CD4-positive, alpha-beta T cell treated with Interleukin-4 for 1 hour (primary cell): ENCODE measurements around the gene AMH.

Experiments used
- DNase-seq, 2 donors: peaks; one replicate each; pipeline ENCODE4 v3.0.0-alpha.2; 2020 to 2022

AMH gene

GRCh38 chr19:2221918-2222317 lies 27.2 kb upstream of the AMH start:
- no peak for DNase-seq

GRCh38 chr19:2223391-2223790 lies 25.7 kb upstream of the AMH start:
- DNase-seq: no peak

GRCh38 chr19:2223959-2224358 lies 25.2 kb upstream of the AMH start:
- peak; percentile 25 to 62 for DNase-seq

DNA sequence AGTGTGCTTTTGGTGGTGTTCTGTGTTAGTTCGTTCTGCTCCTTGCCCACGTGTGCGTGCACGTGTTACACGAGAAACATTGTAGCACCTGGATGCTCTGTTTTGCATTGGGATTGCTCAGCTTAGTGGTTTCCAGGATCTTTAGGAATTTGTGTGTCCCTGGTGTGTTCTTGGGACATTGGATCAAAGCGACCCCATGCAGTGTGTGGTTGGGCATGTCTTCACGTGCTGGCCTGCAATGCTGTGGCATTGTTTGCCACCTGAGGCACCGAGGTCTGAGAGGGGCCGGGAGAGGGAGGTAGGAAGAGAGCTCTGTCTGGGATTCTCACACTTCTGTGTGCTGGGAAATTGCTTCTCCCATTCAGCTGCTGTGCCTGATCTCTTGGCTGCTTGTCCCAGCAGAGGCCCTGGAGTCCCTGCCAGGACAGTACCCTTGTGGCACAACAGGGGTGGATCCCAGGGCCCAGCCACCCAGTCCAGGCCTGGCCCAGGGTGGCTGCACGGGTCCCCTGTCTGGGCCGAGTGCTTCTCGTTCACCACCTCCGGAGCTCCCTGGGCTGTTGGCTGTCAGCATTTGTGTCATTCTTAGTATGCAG lies 24.3 kb upstream of the AMH start:
- DNase-seq: no peak

DNA sequence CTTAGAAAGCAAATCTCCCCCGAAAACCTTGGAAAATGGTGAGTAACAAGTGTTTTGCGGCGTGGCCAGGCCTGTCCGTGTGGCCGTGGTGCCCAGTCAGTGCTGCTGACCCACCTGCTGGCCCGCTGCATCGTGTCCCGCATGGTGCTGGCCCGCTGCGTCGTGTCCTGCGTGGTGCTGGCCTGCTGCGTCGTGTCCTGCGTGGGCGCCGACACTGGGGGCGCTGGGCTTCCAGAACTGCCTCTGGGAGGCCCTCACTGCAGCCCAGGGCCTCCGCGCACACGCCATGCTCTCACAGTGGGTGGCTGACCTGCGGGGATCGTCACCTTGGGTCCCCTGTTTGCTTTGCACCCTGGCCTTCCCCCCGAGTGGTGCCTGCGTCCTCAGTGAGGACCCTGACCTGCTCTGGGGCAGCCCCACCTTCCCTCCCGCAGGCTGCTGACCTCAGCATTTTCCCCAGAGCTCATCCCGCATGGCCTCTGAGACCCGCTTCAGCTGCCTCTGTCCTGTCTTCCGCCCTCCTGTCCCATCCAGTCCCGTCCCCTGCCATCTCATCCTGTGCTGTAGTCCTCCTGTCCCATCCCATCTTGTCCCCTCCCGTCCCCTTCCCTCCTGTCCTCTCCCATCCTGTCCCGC lies 23.6 kb upstream of the AMH start:
- DNase-seq: no peak

- no peak for DNase-seq
These were observed 22.9 kb upstream of the AMH start for GRCh38 chr19:2226051-2226839.

GRCh38 chr19:2226840-2227360 lies 22.2 kb upstream of the AMH start:
- DNase-seq: no peak

DNA sequence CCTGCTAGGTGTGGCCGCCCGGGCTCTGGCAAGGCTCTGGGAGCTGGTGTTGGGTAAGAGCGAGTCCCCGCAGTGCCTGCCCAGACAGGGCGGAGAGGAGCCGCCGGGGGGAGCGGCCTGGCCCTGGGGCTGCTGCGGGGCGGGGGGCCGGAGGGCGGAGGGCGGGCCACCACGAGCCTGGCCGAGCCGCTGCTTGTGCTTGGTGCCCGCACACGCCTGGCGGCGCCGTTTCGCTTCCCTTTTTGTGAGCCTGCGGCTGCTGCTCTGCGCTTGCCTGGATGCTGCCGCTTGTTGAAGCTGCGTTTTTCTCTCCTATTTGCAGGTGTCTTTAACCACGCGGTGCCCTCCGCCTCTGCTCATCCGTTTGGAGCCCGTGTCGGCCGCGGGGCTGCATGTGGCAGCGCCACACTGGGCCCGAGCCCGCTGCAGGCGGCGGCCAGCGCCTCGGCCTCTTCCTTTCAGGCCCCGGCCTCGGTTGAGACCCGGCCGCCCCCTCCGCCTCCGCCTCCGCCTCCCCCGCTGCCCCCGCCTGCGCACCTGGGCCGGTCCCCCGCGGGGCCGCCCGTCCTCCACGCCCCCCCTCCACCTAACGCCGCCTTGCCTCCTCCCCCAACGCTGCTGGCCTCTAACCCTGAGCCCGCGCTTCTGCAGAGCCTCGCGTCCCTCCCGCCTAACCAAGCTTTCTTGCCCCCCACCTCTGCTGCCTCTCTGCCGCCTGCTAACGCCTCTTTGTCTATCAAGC lies 21.5 kb upstream of the AMH start:
- peak in 1 of 2 donors; percentile 50 for DNase-seq

- no peak for DNase-seq
These were observed 20.7 kb upstream of the AMH start for GRCh38 chr19:2228157-2229030.

- DNase-seq: no peak
These were observed 19.8 kb upstream of the AMH start for GRCh38 chr19:2229103-2230032.

GRCh38 chr19:2230033-2230531 lies 19.0 kb upstream of the AMH start:
- no peak for DNase-seq

DNA sequence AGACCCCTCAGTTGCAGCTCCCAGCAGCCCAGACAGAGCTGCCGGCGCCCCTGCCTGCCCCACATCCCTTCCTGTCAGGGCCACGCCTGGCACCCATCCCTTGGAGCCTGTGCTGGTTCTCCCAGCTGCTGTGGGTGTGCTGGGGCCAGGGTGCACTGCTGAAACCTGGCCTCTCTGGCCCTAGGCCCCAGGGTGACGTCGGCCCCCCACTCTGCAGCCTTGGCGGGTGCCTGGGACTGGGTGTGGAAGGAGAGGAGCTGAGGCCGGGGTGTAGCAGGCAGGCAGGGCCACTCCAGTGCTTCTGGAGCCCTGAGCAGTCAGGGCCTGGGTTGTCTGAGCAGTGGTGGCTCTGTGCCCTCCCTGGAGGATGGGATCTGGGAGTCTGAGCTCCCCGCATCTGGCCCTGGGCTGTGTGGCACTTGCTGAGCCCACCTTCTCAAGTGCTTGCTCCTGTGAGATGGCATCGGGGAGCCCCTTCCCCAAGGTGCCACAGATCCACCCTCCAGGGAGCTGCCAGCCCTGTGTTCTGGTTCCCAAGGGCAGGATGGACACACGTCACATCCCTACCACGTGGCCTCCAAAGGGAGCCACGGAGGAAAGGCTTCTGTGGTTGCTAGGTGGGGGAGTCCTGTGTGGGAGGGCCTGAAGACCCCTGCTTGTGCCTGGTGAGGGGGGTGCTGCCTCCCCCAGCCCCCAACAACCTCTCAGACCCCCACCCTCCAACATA lies 18.2 kb upstream of the AMH start:
- no peak for DNase-seq

DNA sequence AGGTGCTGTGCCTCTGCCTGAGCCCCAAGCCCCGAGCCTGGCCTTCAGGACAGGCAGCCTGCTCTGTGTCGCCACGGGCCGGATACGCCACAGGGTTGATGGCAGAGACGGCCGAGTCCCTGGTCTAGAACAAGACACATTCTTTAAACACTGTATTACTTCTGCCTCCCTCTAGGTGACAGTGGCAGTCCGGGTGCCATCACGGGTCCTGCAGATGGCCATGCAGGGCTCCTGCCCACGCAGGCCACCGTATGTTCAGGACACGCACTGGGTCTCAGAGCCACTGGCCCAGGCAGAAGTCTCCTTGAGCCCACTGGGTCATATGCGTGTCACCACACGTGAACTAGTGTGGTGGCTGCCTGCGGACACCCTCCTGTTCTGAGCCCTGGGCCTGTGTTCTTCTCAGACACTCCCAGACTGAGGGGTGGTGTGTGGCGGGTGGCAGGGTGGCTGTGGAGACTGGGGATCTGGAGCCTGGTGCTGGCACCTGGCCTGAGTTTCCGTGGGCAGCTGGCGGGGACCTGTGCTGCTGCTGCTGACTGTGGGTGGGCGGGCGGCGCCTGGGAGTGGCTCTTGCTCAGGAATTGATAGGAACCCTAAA lies 17.4 kb upstream of the AMH start:
- no peak for DNase-seq

DNA sequence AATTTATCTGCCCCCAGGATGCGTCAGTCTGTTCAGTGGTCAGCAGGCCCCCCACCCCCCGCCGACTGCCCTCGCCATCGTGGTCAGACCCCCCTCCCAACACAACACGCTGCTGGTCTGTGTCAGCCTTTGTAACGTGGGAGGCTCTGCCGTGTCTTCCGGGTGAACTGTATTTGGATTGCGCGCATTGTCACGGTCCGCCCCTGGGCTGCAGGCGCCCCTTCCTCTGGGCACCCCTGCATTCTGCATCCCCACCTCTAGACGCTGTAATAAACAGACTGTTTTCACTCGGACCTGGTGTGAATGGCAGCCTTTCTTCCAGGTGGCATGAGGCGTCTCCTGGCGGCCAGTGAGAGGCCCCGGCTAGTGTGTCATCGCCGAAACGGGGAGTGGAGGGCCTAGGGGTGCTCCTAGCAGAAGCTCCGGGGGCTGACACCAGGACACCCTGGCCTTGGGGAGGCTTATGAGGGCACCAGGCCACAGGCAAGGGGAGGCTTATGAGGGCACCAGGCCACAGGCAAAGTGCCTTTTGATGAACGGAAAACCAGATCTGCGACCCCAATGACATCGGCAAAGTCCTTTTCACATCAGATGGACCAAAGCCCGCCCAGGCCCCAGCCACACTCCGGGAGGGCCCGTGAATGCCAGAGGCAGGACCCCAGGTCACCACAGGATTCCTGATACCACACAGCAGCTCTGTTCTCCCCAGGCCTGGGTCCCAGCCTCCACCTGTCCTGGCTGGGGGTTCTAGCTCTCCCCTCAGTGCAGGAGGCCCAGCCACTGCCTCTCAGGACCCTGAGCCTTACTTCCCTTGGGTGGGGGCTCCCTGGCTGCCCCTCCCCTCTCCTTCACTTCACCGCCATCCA lies 16.6 kb upstream of the AMH start:
- no peak for DNase-seq

- DNase-seq: no peak
These were observed 15.4 kb upstream of the AMH start for GRCh38 chr19:2233601-2234280.

- no peak for DNase-seq
These were observed 14.1 kb upstream of the AMH start for GRCh38 chr19:2234996-2235380.

GRCh38 chr19:2235381-2236063 lies 13.6 kb upstream of the AMH start:
- no peak for DNase-seq

- DNase-seq: no peak
These were observed 13.1 kb upstream of the AMH start for GRCh38 chr19:2236064-2236313.
